Fibroblast of lung (primary cell): ENCODE measurements around the gene NUP98. TPM values are rescaled to one million over a fixed set of nuclear protein-coding genes. Genes with fewer than 3 reads are reported as not detected.
"Not testable (repeated sequence)": the region's sequence is repeated elsewhere in the genome, so short reads cannot be mapped to it uniquely, and the experiment has no call there.

Experiments used
- DNase-seq, 2 donors: peaks; one replicate each; pipeline versions ENCODE4 v3.0.0 to v3.0.0-alpha.2; 2010; ENCODE audit warnings: low read depth in 2 of 2
- H2AFZ ChIP-seq: 2 replicates; pipeline ENCODE4 v1.5.1; 2012; ENCODE audit warnings: low read length, control low read depth, inconsistent platforms
- H3K27ac ChIP-seq: 2 replicates; pipeline ENCODE4 v1.5.1; 2011; ENCODE audit warnings: low read length, control low read depth; ENCODE audit not compliant: insufficient read depth
- H3K27me3 ChIP-seq: 2 replicates; pipeline ENCODE4 v1.5.1; 2011; ENCODE audit warnings: mild to moderate bottlenecking, low read length; ENCODE audit not compliant: control insufficient read depth, insufficient read depth
- H3K36me3 ChIP-seq: 2 replicates; pipeline ENCODE4 v1.5.1; 2011; ENCODE audit warnings: low read length; ENCODE audit not compliant: control insufficient read depth, insufficient read depth
- H3K4me1 ChIP-seq: 2 replicates; pipeline ENCODE4 v1.5.1; 2011; ENCODE audit warnings: low read length; ENCODE audit not compliant: control insufficient read depth, insufficient read depth; ENCODE audit errors: extremely low read depth
- H3K4me2 ChIP-seq: 2 replicates; pipeline ENCODE4 v1.5.1; 2011; ENCODE audit warnings: low read length, control low read depth; ENCODE audit not compliant: insufficient read depth; ENCODE audit errors: extremely low read depth
- H3K4me3 ChIP-seq, 4 experiments: fragments of 200-600 bp in 1 of 4; sonication (generic) in 1 of 4; replicated peaks in 1 of 4; 2 replicates each; pipeline ENCODE4 v1.5.1; 2011 to 2016; ENCODE audit warnings: low read length in 4 of 4, low read depth in 3 of 4, mild to moderate bottlenecking in 3 of 4, control low read depth in 2 of 4, inconsistent platforms in 1 of 4, mixed read lengths in 1 of 4; ENCODE audit not compliant: insufficient read depth in 1 of 4; ENCODE audit errors: control extremely low read depth in 1 of 4
- H3K79me2 ChIP-seq: 2 replicates; pipeline ENCODE4 v1.5.1; 2012; ENCODE audit warnings: mild to moderate bottlenecking, low read length, inconsistent platforms; ENCODE audit not compliant: control insufficient read depth, insufficient read depth
- H3K9ac ChIP-seq: 2 replicates; pipeline ENCODE4 v1.5.1; 2011; ENCODE audit warnings: mild to moderate bottlenecking, low read length, control low read depth; ENCODE audit not compliant: insufficient read depth
- H3K9me3 ChIP-seq: 2 replicates; pipeline ENCODE4 v1.5.1; 2012; ENCODE audit warnings: low read depth, low read length; ENCODE audit not compliant: control insufficient read depth, insufficient read depth
- H4K20me1 ChIP-seq: 2 replicates; pipeline ENCODE4 v1.5.1; 2011; ENCODE audit warnings: low read length; ENCODE audit not compliant: control insufficient read depth, insufficient read depth; ENCODE audit errors: extremely low read depth
- CTCF ChIP-seq, 2 donors: IDR thresholded peaks in 1 of 2; conservative IDR thresholded peaks in 1 of 2; 1 replicate in 1 of 2; 2 replicates in 1 of 2; pipeline ENCODE4 v1.5.1; 2011 to 2012; ENCODE audit warnings: low read length in 2 of 2, control low read depth in 1 of 2, inconsistent platforms in 1 of 2, low read depth in 1 of 2, mild to moderate bottlenecking in 1 of 2
- EZH2 ChIP-seq: IDR thresholded peaks from 2 replicates; pipeline ENCODE4 v1.5.1; 2012; ENCODE audit warnings: low read length, control low read depth, mild to moderate bottlenecking; ENCODE audit errors: missing control alignments
- polyA plus RNA-seq, 2 donors: library from polyadenylated mRNA; depleted of rRNA in 1 of 2; stranded (reverse) in 1 of 2; unstranded in 1 of 2; fragments of >200 nt; gene quantifications; 2 replicates each; pipeline ENCODE4 v1.2.1, GENCODE V29; 2011 to 2012; ENCODE audit warnings: missing spikeins in 1 of 2
- total RNA-seq: library from RNA; depleted of rRNA; stranded (reverse); fragments of >200 nt; gene quantifications from 2 replicates; pipeline ENCODE4 v1.2.1, GENCODE V29; 2014

The NUP98 gene
- total and polyA plus RNA-seq, 2 donors (not counting 1 experiment from before 2014, with no cell fraction given): 60.6 to 99.6 TPM

GRCh38 chr11:3796002-3796311 is 1.4 kb downstream of the NUP98 start:
- Histone ChIP-seq H3K27me3 (no peaks in the 10 kb centered on the region), H3K36me3 (no peaks in the 10 kb centered on the region), H2AFZ (no peak overlapping the region), H3K4me2 (peak overlapping the region; percentile 94), H3K79me2 (peaks cover 63% of the 10 kb centered on the region), H3K9ac (no peak overlapping the region), H4K20me1 (no peaks in the 10 kb centered on the region), H3K4me1 (peaks cover 2% of the 10 kb centered on the region), H3K27ac (peak overlapping the region; percentile 96), H3K4me3 (peak overlapping the region; percentile 82 to 99 (median 90)), H3K9me3 (no peaks in the 10 kb centered on the region)
- DNase-seq: no peak
- TF ChIP-seq EZH2: no peak
- TF ChIP-seq CTCF (conservative IDR thresholded peaks at IDR 0.05 in 1 of 2, IDR thresholded peaks at IDR 0.05 in 1 of 2; ENCODE audit: low read depth in 1 of 2, low read length in 2 of 2): no peak

- Histone ChIP-seq H3K79me2 (peaks cover 69% of the 10 kb centered on the region), H3K27me3 (no peaks in the 10 kb centered on the region), H3K36me3 (no peaks in the 10 kb centered on the region), H3K9me3 (no peaks in the 10 kb centered on the region), H3K4me2 (peak overlapping the region; percentile 94), H3K4me1 (peaks cover 2% of the 10 kb centered on the region), H2AFZ (no peak overlapping the region), H3K9ac (no peak overlapping the region), H3K27ac (no peak overlapping the region), H3K4me3 (peak overlapping the region; percentile 82 to 99 (median 90)), H4K20me1 (no peaks in the 10 kb centered on the region)
- no peak for DNase-seq
- TF ChIP-seq CTCF (conservative IDR thresholded peaks at IDR 0.05 in 1 of 2, IDR thresholded peaks at IDR 0.05 in 1 of 2; ENCODE audit: low read depth in 1 of 2, low read length in 2 of 2) (no peak), EZH2 (no peak)
Measured at GRCh38 chr11:3795131-3796001, 2.0 kb downstream of the NUP98 start.

GRCh38 chr11:3794387-3794786 is 3.0 kb downstream of the NUP98 start:
- not testable (repeated sequence) for H2AFZ ChIP-seq, DNase-seq, H3K4me3 ChIP-seq, H3K27ac ChIP-seq, H3K27me3 ChIP-seq, H3K4me1 ChIP-seq, H4K20me1 ChIP-seq, H3K9ac ChIP-seq, H3K36me3 ChIP-seq, H3K9me3 ChIP-seq, H3K4me2 ChIP-seq
- H3K79me2 ChIP-seq: peaks cover 78% of the 10 kb centered on the region
